DMS 273 (cell line): Measurements from ENCODE around the gene IL24.
"Not testable (repeated sequence)": the region's sequence is repeated elsewhere in the genome, so short reads cannot be mapped to it uniquely, and the experiment has no call there.

Experiments used
- DNase-seq: peaks from one replicate; lab custom pipeline; 2025; ENCODE audit not compliant: unreplicated experiment; lab: John Stamatoyannopoulos, UW

The IL24 gene

GRCh38 chr1:206897175-206897574 lies at the start of gene IL24:
Gene IL24 (plus strand): TSS chr1:206897443. CDS start chr1:206897833, 390 bp downstream.
- DNase-seq = no peak

- DNase-seq = no peak
These were observed 49.3 kb upstream of the IL24 start for GRCh38 chr1:206847946-206848345.

- no peak for DNase-seq
These were observed 46.8 kb upstream of the IL24 start for GRCh38 chr1:206850401-206850800.

GRCh38 chr1:206851341-206852010 lies 45.8 kb upstream of the IL24 start:
- no peak for DNase-seq

- not testable (repeated sequence) for DNase-seq
These were observed 44.6 kb upstream of the IL24 start for GRCh38 chr1:206852662-206853061.

GRCh38 chr1:206853696-206854095 lies 43.5 kb upstream of the IL24 start:
- not testable (repeated sequence) for DNase-seq

- DNase-seq = peak; percentile 24
These were observed 42.7 kb upstream of the IL24 start for GRCh38 chr1:206854401-206855129.

- no peak for DNase-seq
These were observed 41.4 kb upstream of the IL24 start for GRCh38 chr1:206855859-206856258.

- DNase-seq = peak; percentile 32
These were observed 40.4 kb upstream of the IL24 start for GRCh38 chr1:206856674-206857464.

- DNase-seq = no peak
These were observed 38.1 kb upstream of the IL24 start for GRCh38 chr1:206859082-206859521.

GRCh38 chr1:206860165-206860564 lies 37.1 kb upstream of the IL24 start:
- no peak for DNase-seq

GRCh38 chr1:206863266-206863665 lies 34.0 kb upstream of the IL24 start:
- no peak for DNase-seq

GRCh38 chr1:206864939-206865671 lies 32.1 kb upstream of the IL24 start, which contains the start of gene IL20:
Gene IL20 (plus strand): TSS chr1:206865623. CDS start chr1:206865853, 230 bp downstream.
- peak; percentile 93 for DNase-seq

GRCh38 chr1:206866062-206866461 lies 31.2 kb upstream of the IL24 start:
- DNase-seq = no peak

GRCh38 chr1:206867239-206867638 lies 30.0 kb upstream of the IL24 start:
- no peak for DNase-seq

- no peak for DNase-seq
These were observed 29.5 kb upstream of the IL24 start for GRCh38 chr1:206867716-206868115.

- no peak for DNase-seq
These were observed 29.0 kb upstream of the IL24 start for GRCh38 chr1:206868264-206868663.

- no peak for DNase-seq
These were observed 25.1 kb upstream of the IL24 start for GRCh38 chr1:206872139-206872538.

GRCh38 chr1:206873603-206874188 lies 23.5 kb upstream of the IL24 start:
- DNase-seq = no peak

GRCh38 chr1:206875752-206876377 lies 21.4 kb upstream of the IL24 start:
- DNase-seq = no peak
